GM12878 (cell line): ENCODE data around the gene MRPL38. TPM values are rescaled to one million over a fixed set of nuclear protein-coding genes. Genes with fewer than 3 reads are reported as not detected.

Experiments used
- BACH1 ChIP-seq: fragments of 450-650 bp; IDR thresholded peaks from 2 replicates; pipeline ENCODE4 v1.6.1; 2017; ENCODE audit warnings: mild to moderate bottlenecking, borderline replicate concordance
- CBFB ChIP-seq: IDR thresholded peaks from 2 replicates; pipeline ENCODE4 v1.6.1; 2016; ENCODE audit warnings: antibody characterized with exemption, low read depth
- EP300 ChIP-seq, 2 experiments: fragments of 150-350 bp in 1 of 2; IDR thresholded peaks; 2 replicates each; pipeline ENCODE4 v1.6.1; 2011 to 2012; ENCODE audit warnings: low read depth in 2 of 2, low read length in 2 of 2, borderline replicate concordance in 1 of 2, improper control_type of control experiment in 1 of 2, inconsistent platforms in 1 of 2; ENCODE audit not compliant: control insufficient read depth in 1 of 2
- GABPA ChIP-seq: IDR thresholded peaks from 2 replicates; pipeline ENCODE4 v1.6.1; 2014; ENCODE audit warnings: antibody characterized with exemption, low read depth, mild to moderate bottlenecking, inconsistent platforms
- HDAC2 ChIP-seq: fragments of 200-600 bp; sonication (generic); IDR thresholded peaks from 2 replicates; pipeline ENCODE4 v1.6.1; 2017
- JUNB ChIP-seq: IDR thresholded peaks from 2 replicates; pipeline ENCODE4 v1.6.1; 2016; ENCODE audit warnings: antibody characterized with exemption, mild to moderate bottlenecking
- JUND ChIP-seq: IDR thresholded peaks from 2 replicates; pipeline ENCODE4 v1.6.1; 2012; ENCODE audit warnings: low read depth, mild to moderate bottlenecking, low read length, improper control_type of control experiment, moderate library complexity
- KAT2A ChIP-seq: conservative IDR thresholded peaks from 2 replicates; pipeline ENCODE4 v1.6.1; 2011; ENCODE audit warnings: low read depth, low read length; ENCODE audit not compliant: control insufficient read depth
- MEF2A ChIP-seq: IDR thresholded peaks from 2 replicates; pipeline ENCODE4 v1.6.1; 2011; ENCODE audit warnings: low read depth, mild to moderate bottlenecking, low read length, moderate library complexity; ENCODE audit not compliant: insufficient read depth
- MYC ChIP-seq: IDR thresholded peaks from 2 replicates; pipeline ENCODE4 v1.6.1; 2011; ENCODE audit warnings: mild to moderate bottlenecking, low read length, moderate library complexity, inconsistent platforms; ENCODE audit not compliant: insufficient read depth, insufficient replicate concordance, insufficient read length, severe bottlenecking
- NFYB ChIP-seq: IDR thresholded peaks from 2 replicates; pipeline ENCODE4 v1.6.1; 2011; ENCODE audit warnings: low read depth, mild to moderate bottlenecking, low read length, improper control_type of control experiment, moderate library complexity; ENCODE audit not compliant: insufficient read depth
- NR2C2 ChIP-seq: IDR thresholded peaks from 2 replicates; pipeline ENCODE4 v1.6.1; 2011; ENCODE audit warnings: borderline replicate concordance, low read depth; ENCODE audit not compliant: control insufficient read depth, insufficient read length
- POLR2A ChIP-seq: IDR thresholded peaks from 2 replicates; pipeline ENCODE4 v1.6.1; 2011; ENCODE audit warnings: low read depth, mild to moderate bottlenecking, low read length
- RAD21 ChIP-seq: IDR thresholded peaks from 2 replicates; pipeline ENCODE4 v1.6.1; 2011; ENCODE audit warnings: mild to moderate bottlenecking, low read depth, low read length, moderate library complexity; ENCODE audit not compliant: insufficient read depth
- RUNX3 ChIP-seq: IDR thresholded peaks from 2 replicates; pipeline ENCODE4 v1.6.1; 2012; ENCODE audit warnings: low read length, inconsistent platforms
- SMAD1 ChIP-seq: fragments of 450-650 bp; IDR thresholded peaks from 2 replicates; pipeline ENCODE4 v1.6.1; 2018; ENCODE audit warnings: mild to moderate bottlenecking, low read depth; ENCODE audit not compliant: partially characterized antibody
- SMAD5 ChIP-seq: IDR thresholded peaks from 2 replicates; pipeline ENCODE4 v1.6.1; 2016; ENCODE audit warnings: antibody characterized with exemption, low read depth
- SMARCA5 ChIP-seq: fragments of 450-650 bp; IDR thresholded peaks from 2 replicates; pipeline ENCODE4 v1.6.1; 2017; ENCODE audit warnings: mild to moderate bottlenecking
- SP1 ChIP-seq: IDR thresholded peaks from one replicate; pipeline ENCODE4 v1.6.1; 2011; ENCODE audit warnings: low read depth, low read length
- SUPT20H ChIP-seq: IDR thresholded peaks from 2 replicates; pipeline ENCODE4 v1.6.1; 2011; ENCODE audit warnings: low read depth, mild to moderate bottlenecking, low read length, moderate library complexity, borderline replicate concordance; ENCODE audit not compliant: control insufficient read depth
- SUZ12 ChIP-seq: fragments of 200-600 bp; sonication (generic); IDR thresholded peaks from one replicate; pipeline ENCODE4 v1.6.1; 2018; ENCODE audit warnings: antibody characterized with exemption, mild to moderate bottlenecking; ENCODE audit not compliant: unreplicated experiment
- TBL1XR1 ChIP-seq: IDR thresholded peaks from 2 replicates; pipeline ENCODE4 v1.6.1; 2012; ENCODE audit warnings: low read depth, low read length, improper control_type of control experiment
- YY1 ChIP-seq: IDR thresholded peaks from 2 replicates; pipeline ENCODE4 v1.6.1; 2011; ENCODE audit warnings: low read depth, mild to moderate bottlenecking, low read length
- ZNF622 ChIP-seq: fragments of 450-650 bp; IDR thresholded peaks from 2 replicates; pipeline ENCODE4 v1.6.1; 2017; ENCODE audit warnings: mild to moderate bottlenecking, inconsistent platforms
- ZSCAN29 ChIP-seq: fragments of 450-650 bp; IDR thresholded peaks from 2 replicates; pipeline ENCODE4 v1.6.1; 2017; ENCODE audit warnings: mild to moderate bottlenecking, moderate library complexity
- ZZZ3 ChIP-seq: IDR thresholded peaks from 2 replicates; pipeline ENCODE4 v1.6.1; 2011; ENCODE audit warnings: low read depth; ENCODE audit not compliant: control insufficient read depth, insufficient read length
- polyA plus RNA-seq, 11 experiments: library from polyadenylated mRNA; depleted of rRNA in 4 of 11; unstranded in 6 of 11; stranded (reverse) in 5 of 11; fragments of >200 nt; fragmentation: Nextera tagmentation in 4 of 11; fragmentation: Illumina TruSeq in 1 of 11; extraction: Ambion mirVana in 4 of 11; extraction: Trizol in 1 of 11; gene quantifications; 1 replicate in 1 of 11; 2 replicates in 10 of 11; pipeline versions ENCODE4 v1.2.1 to v1.2.3, GENCODE V29; 2011 to 2016; ENCODE audit warnings: inconsistent platforms in 2 of 11, missing spikeins in 2 of 11, low read depth in 1 of 11
- total RNA-seq, 4 experiments: library from RNA; depleted of rRNA in 3 of 4; stranded (reverse); fragments of >200 nt in 3 of 4; fragmentation: Illumina TruSeq in 1 of 4; extraction: Trizol in 1 of 4; gene quantifications; 2 replicates each; pipeline versions ENCODE4 v1.2.1 to v1.2.3, GENCODE V29; 2013 to 2021
- TF ChIP-seq, protein P1 (sequence below): fragments of 450-650 bp; IDR thresholded peaks from 2 replicates; pipeline ENCODE4 v1.6.1; 2018; ENCODE audit warnings: mild to moderate bottlenecking, low read depth, moderate library complexity; ENCODE audit not compliant: partially characterized antibody
- TF ChIP-seq, protein P2 (sequence below): fragments of 450-650 bp; IDR thresholded peaks from 2 replicates; pipeline ENCODE4 v1.6.1; 2017; ENCODE audit warnings: mild to moderate bottlenecking, low read depth, inconsistent platforms; ENCODE audit not compliant: poor library complexity, severe bottlenecking

The MRPL38 gene
- total and polyA plus RNA-seq, 10 of the 15 experiments (the other 5 are each of a cell fraction or from before 2014, with no cell fraction given) = 6.6 to 205 (median 53.1) TPM

DNA sequence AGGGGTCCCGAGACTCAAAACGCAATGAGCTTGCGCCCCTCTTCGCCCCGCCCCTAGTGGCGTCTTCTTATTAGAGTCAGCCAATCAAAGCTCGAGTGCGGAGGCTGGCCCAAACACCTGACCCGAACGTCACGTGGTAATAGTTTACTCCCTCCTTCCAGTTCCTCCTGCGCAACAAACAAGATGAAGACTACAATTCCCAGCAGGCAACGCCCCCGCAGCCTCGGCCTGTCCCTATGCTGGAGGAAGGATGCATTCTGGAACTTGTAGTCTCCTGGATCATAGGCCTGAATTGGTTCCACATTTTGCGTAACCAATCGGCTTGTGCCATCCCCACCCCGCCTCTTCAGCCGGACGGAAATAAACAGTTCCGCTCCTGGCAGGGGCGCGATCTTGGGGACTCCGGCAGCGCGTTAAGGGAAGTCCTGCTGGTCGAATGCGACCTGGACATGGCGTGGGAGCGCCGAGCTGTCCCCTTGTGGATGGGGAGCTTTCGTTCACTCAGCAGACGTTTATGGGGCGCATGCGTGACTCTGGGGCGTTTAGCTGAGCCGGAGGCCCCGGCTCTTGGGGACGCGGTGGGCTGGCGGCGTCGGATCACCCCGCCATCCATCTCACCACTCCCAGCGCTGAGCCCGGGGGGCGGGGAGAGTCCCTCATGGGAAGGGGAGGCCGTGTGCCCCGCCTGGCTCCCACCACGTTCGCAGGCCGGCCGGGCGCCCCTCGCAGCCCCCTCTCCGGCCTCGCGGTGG, 49.2 kb downstream of the MRPL38 start, which contains the start of gene WBP2 (continued):
- TF ChIP-seq ZSCAN29 (no peak), NFYB (peak; percentile 87), MYC (no peak), RAD21 (no peak; the same call in 1 of the 2 replicates), SP1 (peak; percentile 62), EP300 (IDR thresholded peaks at IDR 0.05; ENCODE audit: borderline replicate concordance in 1 of 2, control insufficient read depth in 1 of 2, low read depth in 2 of 2, low read length in 2 of 2) (no peak), KAT2A (no peak), SMARCA5 (peak; percentile 93), JUND (no peak), POLR2A (peak; percentile 98), GABPA (peak; percentile 75; the same call in 1 of the 2 replicates), SMAD5 (peak; percentile 81; the same call in 1 of the 2 replicates), ZZZ3 (no peak), SUPT20H (no peak), RUNX3 (no peak; the same call in none of the 2 replicates), HDAC2 (no peak), SUZ12 (no peak), NR2C2 (no peak), MEF2A (0 out of 2 replicates have a peak, but pooled peaks have one; percentile 30), TBL1XR1 (peak; percentile 62; the same call in 1 of the 2 replicates), CBFB (0 out of 2 replicates have a peak, but pooled peaks have one; percentile 41), JUNB (no peak), ZNF622 (no peak), SMAD1 (peak; percentile 84), YY1 (peak; percentile 76), BACH1 (peak; percentile 89)
- TF ChIP-seq, protein P1, sequence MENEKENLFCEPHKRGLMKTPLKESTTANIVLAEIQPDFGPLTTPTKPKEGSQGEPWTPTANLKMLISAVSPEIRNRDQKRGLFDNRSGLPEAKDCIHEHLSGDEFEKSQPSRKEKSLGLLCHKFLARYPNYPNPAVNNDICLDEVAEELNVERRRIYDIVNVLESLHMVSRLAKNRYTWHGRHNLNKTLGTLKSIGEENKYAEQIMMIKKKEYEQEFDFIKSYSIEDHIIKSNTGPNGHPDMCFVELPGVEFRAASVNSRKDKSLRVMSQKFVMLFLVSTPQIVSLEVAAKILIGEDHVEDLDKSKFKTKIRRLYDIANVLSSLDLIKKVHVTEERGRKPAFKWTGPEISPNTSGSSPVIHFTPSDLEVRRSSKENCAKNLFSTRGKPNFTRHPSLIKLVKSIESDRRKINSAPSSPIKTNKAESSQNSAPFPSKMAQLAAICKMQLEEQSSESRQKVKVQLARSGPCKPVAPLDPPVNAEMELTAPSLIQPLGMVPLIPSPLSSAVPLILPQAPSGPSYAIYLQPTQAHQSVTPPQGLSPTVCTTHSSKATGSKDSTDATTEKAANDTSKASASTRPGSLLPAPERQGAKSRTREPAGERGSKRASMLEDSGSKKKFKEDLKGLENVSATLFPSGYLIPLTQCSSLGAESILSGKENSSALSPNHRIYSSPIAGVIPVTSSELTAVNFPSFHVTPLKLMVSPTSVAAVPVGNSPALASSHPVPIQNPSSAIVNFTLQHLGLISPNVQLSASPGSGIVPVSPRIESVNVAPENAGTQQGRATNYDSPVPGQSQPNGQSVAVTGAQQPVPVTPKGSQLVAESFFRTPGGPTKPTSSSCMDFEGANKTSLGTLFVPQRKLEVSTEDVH = no peak
- TF ChIP-seq, protein P2, sequence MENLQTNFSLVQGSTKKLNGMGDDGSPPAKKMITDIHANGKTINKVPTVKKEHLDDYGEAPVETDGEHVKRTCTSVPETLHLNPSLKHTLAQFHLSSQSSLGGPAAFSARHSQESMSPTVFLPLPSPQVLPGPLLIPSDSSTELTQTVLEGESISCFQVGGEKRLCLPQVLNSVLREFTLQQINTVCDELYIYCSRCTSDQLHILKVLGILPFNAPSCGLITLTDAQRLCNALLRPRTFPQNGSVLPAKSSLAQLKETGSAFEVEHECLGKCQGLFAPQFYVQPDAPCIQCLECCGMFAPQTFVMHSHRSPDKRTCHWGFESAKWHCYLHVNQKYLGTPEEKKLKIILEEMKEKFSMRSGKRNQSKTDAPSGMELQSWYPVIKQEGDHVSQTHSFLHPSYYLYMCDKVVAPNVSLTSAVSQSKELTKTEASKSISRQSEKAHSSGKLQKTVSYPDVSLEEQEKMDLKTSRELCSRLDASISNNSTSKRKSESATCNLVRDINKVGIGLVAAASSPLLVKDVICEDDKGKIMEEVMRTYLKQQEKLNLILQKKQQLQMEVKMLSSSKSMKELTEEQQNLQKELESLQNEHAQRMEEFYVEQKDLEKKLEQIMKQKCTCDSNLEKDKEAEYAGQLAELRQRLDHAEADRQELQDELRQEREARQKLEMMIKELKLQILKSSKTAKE = no peak
